ENCODE data around the gene AFF1.

Gene AFF1

GRCh38 chr4:86955888-86956451, 21.2 kb downstream of the AFF1 start:
- DNase-seq (ENCODE audit: low read depth in 2 of 2), result no peak

GRCh38 chr4:86957215-86957614, 22.4 kb downstream of the AFF1 start:
- no peak for DNase-seq (ENCODE audit: low read depth in 2 of 2)

DNA sequence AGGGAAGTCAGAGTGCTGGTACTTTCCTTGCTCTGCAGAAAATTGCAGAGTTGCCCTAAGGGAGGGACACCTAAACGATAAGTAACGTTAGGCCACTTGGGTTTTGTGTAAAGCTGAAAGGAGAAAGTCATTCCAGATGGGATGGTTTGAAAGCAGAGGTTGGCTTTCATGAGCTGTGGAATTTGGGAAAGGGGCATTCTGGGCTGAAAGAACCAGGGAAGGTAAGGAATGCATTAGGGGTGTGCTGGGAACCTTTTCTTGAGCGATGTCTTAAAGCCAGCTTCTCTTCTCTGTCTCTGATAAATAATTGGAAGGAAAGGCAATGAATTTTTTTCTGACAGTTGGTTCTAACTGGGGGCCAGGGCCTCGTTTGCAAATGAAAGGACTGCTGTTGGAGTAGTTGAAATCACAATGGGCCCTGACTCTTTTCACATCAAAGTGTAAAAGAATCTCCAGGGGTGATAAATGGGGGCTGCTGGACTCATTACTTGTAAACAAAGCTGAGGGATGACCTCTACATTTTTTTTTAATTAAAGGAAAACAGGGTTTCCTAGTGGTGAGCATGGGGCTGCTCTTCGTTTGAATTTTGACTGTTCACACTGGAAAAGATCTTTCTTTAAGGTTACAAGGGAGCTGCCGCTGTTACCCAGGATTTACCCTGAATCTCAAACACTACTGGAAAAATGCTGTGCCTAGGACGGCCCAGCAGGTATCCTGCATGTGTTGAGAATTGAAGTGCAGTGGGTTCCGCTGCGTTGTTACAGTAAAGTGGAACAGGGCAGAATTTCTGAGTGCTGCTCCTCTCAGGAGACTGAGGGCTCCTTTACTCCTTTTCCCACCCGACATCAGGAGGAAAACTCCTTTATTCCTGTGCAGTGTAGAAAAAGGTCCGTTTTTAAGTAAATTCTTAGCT, 25.0 kb downstream of the AFF1 start:
- no peak for DNase-seq (ENCODE audit: low read depth in 2 of 2)

GRCh38 chr4:86960557-86960961, 25.7 kb downstream of the AFF1 start:
- no peak for DNase-seq (ENCODE audit: low read depth in 2 of 2)

GRCh38 chr4:86961116-86961515, 26.3 kb downstream of the AFF1 start:
- no peak for DNase-seq (ENCODE audit: low read depth in 2 of 2)

DNA sequence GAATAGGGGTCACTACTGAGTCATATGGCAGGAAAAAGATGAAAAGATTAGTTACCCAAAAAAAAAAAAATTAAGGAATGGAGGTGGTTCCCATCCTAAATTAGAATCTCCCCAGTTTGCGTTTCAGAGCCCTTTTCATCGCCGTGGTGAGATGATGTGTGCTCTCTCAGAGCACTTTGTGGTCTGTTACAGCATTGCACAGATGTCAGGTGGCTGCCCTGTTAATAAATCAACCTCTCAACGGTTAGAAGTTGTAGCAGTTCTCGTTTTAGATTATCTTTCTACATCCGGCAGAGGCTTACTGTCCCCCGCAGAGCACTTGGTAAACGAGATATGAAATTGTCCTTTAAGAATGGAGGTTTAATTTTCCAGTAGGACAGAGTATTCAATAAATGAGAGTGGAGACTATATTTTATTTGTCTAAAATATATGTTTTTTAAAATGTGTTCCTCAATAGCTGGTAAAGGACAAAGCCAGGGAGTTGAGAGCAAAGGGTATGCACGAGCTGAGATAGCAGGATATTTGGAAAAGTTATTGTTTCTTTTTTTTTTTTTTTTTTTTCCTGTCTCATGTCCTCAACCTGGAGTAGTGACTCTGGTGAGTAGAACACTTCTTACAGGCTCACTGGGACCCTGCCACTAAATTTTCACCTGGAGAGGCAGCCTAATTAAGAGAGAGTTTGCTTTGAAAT, 26.9 kb downstream of the AFF1 start:
- DNase-seq (ENCODE audit: low read depth in 2 of 2), result no peak

DNA sequence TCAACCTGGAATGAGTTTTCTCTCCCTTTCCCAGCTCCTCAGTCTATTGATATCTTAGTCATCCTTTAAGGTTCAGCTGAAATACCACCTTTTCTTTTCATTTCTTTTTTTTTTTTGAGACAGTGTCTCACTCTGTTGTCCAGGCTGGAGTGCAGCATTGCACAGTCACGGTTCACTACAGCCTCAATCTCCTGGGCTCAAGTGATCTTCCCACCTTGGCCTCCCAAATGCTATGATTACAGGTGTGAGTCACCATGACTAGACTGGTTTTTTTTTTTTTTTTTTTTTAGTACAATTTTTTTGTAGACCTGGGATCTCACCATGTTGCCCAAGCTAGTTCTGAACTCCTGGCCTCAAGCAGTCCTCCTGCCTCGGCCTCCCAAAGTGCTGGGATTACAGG, 28.9 kb downstream of the AFF1 start:
- no peak for DNase-seq (ENCODE audit: low read depth in 2 of 2)

DNA sequence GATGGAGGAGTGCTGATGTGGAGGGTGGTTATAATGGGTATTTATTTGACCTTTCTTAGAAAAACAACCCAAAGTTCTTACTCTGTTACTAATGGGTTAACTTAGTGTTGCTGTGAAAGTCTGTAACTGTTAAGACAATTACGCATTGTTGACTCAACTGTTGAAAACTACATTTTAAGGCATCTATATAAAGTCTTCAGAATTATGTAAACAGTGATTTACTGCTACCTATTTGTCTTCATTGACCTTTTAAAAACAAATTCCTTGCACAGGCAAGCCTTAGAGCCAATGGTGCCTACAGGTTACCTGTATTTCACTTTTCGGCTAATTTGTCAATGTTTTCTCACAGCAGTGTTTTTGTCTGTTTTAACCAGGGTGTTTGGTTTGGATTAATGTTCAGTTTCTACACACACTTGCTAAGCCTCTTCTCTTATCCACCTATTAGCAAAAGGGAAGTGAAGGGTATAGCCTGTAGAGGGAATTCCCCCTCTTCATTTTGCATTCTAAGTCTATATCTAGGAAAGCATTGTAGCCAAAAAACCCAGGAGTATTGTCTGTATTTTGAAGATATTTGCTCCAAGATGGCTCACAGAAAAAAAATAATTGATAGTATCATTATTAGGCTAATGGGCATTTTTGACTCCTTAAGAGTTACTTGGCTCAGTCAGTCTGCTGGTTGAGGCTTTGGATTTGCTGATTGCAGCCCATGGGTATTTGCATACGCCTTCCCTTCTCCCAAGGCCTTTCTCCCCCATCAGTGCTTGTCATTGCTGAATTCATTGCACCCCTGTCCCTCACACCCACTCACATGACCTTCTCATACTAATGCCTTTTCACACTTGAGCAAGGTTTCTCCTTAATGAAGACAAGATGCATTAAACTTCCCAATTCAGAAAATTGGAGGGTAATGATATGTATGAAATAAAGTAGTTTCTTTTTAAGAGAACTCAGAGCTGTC, 30.5 kb downstream of the AFF1 start:
- no peak for DNase-seq (ENCODE audit: low read depth in 2 of 2)

DNA sequence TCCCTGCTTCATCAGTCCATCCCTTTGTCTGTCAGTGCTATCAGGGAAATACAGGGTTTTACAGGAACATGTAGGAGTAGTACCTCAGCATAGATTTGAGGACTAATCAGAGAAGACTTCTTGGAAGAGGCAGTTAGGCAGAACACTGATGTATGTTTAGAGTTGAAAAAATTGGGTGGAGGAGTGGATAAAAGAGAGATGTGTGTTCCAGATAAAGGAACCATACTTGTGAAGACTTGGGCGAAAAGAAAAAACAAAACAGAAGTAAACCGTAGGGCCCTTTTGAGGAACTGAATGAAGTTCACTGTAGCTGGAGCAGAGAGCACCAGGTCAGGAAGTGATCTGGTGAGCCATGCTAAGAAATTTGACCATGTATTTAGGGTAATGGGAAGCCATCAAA, 32.3 kb downstream of the AFF1 start:
- DNase-seq (ENCODE audit: low read depth in 2 of 2), result no peak

DNA sequence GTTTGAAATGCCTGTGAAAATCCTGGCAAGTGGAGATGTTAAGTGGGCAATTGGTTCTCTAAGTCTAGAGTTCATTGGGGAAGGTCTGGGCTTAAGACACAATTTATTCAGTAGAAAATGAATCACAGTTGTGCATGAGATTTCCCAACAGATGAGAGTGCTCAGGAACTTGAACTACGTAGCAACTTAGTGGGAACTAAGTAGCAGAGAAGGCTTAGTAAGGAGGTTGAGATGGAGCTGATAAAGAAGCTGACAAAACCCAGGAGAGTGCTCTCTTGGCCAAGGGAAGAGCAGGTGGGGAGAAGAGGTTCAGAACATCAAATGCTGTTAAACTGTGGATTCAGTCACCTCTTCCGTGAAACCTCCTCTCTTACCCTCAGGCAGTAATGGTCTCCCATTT, 33.0 kb downstream of the AFF1 start:
- no peak for DNase-seq (ENCODE audit: low read depth in 2 of 2)

DNA sequence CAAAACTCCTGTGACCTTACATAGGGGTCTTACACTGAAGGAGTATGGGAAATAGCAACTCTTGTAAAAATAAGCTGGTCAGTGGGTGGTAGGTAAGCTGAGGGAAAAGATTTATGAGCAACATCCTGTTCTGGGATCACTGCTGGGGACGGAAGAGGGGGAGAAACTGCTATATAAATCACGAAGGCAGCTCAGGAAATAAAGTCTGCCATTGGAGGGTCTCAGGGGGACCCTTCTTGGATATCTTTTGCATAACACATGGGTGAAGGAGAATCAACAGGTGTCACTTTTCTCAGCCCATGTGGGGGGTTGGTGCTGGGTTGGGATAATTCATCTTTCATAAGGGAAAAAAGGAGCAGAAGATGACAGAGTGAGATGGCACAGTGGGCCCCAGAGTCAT, 33.7 kb downstream of the AFF1 start:
- no peak for DNase-seq (ENCODE audit: low read depth in 2 of 2)

- no peak for DNase-seq (ENCODE audit: low read depth in 2 of 2)
Measured at GRCh38 chr4:86970447-86971354, 35.9 kb downstream of the AFF1 start.

DNA sequence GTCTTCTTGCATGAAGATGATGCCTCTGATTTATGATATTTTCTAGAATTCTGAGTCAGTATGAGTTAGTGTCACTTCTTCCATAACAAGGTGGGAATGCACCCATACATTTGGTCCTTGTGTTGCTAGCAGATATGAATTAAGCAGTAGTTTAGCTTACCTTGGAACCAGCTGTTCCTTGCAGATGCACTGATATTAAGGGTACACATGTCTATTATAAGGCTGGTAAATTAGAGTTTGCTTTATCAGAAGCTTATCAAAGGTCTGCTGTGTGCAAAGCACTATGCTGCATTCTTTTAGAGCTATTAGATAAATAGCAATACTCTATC, 36.5 kb downstream of the AFF1 start:
- DNase-seq (ENCODE audit: low read depth in 2 of 2), result no peak

DNA sequence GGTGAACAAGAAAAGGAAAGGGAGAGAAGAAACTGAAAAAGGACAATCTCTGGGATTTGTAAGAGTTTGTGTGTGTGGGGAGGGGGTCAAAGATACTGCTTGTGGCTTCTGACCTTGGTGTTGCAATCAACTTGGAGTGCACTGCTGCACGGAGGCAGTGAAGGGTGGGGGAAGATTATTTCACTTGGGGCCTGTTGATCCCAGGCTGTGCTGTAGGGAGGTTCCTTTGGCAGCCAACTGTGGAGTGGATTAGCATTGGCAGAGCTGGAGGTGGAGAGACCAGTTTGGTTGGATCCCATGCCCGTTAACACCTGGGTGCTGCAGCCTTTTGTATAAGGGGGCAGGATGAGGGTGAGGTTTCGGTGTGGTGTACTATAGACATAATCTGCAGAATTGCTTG, 38.2 kb downstream of the AFF1 start:
- no peak for DNase-seq (ENCODE audit: low read depth in 2 of 2)

DNA sequence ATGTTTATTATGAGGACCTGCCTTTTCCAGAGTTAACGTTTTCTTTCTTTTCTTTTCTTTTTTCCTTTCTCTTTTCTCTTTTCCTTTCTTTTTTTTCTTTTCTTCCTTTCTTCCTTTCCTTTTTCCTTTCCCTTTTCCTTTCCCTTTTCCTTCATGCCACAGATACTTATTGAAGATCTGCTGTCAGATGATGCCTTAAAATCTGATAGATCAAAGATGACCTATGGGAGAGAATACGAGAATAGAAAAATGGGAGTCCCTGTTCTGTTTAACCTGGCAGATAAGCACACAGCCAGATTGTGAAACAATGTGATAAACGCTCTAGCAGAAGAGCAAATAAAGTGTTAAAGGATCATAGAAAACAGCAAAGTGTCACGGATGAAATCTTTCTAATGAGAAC, 38.9 kb downstream of the AFF1 start:
- no peak for DNase-seq (ENCODE audit: low read depth in 2 of 2)

DNA sequence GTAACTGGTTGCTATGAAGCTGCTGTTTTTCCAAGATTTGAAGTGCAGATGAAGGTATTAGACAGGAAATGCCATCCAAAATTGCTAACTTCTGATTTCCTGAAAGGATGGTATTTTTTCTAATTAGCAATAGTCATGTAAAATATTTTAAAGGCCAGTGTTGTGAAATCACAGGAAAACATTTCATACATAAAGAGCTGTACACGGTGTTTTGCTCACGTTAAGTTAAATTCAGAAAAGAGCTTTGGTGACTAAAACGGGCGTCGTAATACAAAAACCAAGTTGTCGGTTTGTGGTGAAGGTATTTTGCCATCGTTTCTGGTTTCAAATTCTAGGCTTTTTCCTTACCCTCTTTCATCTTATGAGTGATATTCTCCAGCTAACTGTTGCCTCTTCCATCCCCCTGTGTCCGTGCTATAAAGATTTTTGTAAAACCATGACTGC, 39.8 kb downstream of the AFF1 start:
- no peak for DNase-seq (ENCODE audit: low read depth in 2 of 2)

GRCh38 chr4:86975927-86976326, 41.1 kb downstream of the AFF1 start:
- DNase-seq (ENCODE audit: low read depth in 2 of 2), result no peak

GRCh38 chr4:86976801-86977485, 42.1 kb downstream of the AFF1 start:
- DNase-seq (ENCODE audit: low read depth in 2 of 2), result no peak

- no peak for DNase-seq (ENCODE audit: low read depth in 2 of 2)
Measured at GRCh38 chr4:86977621-86978184, 42.9 kb downstream of the AFF1 start.

GRCh38 chr4:86978709-86979108, 43.9 kb downstream of the AFF1 start:
- DNase-seq (ENCODE audit: low read depth in 2 of 2), result no peak
